Effector memory CD4-positive, alpha-beta T cell (primary cell): ENCODE results near the gene HSPB9.

Source experiments
- DNase-seq, 3 donors: peaks; one replicate each; pipeline ENCODE4 v3.0.0-alpha.2; 2020
- H3K27ac ChIP-seq: 2 replicates; pipeline ENCODE4 v1.7.0; 2013; ENCODE audit warnings: mild to moderate bottlenecking, low read length, moderate library complexity; ENCODE audit not compliant: insufficient read depth, poor library complexity, severe bottlenecking
- H3K27me3 ChIP-seq: replicated peaks from 2 replicates; pipeline ENCODE4 v1.7.0; 2013; ENCODE audit warnings: mild to moderate bottlenecking, low read length; ENCODE audit not compliant: insufficient read depth, control insufficient read depth, poor library complexity, severe bottlenecking
- H3K36me3 ChIP-seq: 2 replicates; pipeline ENCODE4 v1.7.0; 2013; ENCODE audit warnings: mild to moderate bottlenecking, low read length, moderate library complexity; ENCODE audit not compliant: control insufficient read depth, insufficient read depth
- H3K4me1 ChIP-seq: 2 replicates; pipeline ENCODE4 v1.7.0; 2013; ENCODE audit warnings: low read length, mild to moderate bottlenecking; ENCODE audit not compliant: control insufficient read depth, insufficient read depth, poor library complexity, severe bottlenecking
- H3K4me3 ChIP-seq: 2 replicates; pipeline ENCODE4 v1.7.0; 2013; ENCODE audit warnings: low read length, low read depth, mild to moderate bottlenecking; ENCODE audit not compliant: insufficient read depth, poor library complexity, severe bottlenecking
- H3K9me3 ChIP-seq: 2 replicates; pipeline ENCODE4 v1.7.0; 2013; ENCODE audit warnings: mild to moderate bottlenecking, low read length, moderate library complexity; ENCODE audit not compliant: control insufficient read depth

Gene HSPB9

DNA sequence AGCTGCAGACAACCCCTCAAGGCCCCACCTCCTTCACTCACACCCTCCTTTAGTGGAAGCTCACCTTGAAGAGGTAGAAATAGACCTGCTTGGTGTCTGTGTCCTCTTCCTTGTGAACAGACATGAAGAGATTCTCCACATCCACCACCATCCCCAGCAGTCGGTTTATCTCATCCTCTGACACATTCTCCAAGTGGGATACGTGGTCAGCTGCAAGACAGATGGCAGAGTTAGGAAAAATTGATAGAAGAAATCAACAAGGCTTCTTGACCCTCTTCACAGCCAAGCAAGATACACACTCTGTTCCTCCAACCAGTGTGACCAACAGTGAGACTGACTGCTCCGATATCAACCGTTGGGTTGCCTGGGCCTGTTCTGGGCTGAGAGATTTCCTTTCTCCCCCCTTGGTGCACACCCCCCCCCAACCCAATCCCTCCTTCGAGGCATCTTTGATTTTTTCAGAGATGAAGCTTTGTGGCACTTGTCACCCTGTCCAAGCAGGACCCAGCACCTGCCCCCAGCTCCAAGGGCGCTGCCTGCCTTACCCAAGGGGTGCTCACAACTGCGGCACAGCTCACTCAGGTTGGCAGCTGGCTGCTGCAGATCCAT is 2.3 kb upstream of the HSPB9 start:
- Histone ChIP-seq H3K27ac (no peak overlapping the region), H3K27me3 (no peaks in the 10 kb centered on the region), H3K36me3 (peaks cover 20% of the 10 kb centered on the region), H3K4me1 (peaks cover 8% of the 10 kb centered on the region), H3K9me3 (no peaks in the 10 kb centered on the region), H3K4me3 (peak overlapping the region; percentile 69)
- DNase-seq, result no peak

- H3K4me3 ChIP-seq, result peak within 1 kb of the TSS; percentile 69
- H3K36me3 ChIP-seq, result peaks cover 28% of the 10 kb centered on the region
- no peaks in the 10 kb centered on the region for H3K9me3 ChIP-seq
- H3K27me3 ChIP-seq, result no peaks in the 10 kb centered on the region
- H3K4me1 ChIP-seq, result peaks cover 8% of the 10 kb centered on the region
- H3K27ac ChIP-seq, result peak within 1 kb of the TSS; percentile 30
- DNase-seq, result peak; percentile 42 to 65 (median 54)
These were observed 1.5 kb upstream of the HSPB9 start, which contains the start of gene KAT2A for GRCh38 chr17:42120770-42121769. Gene KAT2A (minus strand): TSS chr17:42121367. CDS start chr17:42121304, 63 bp downstream.

DNA sequence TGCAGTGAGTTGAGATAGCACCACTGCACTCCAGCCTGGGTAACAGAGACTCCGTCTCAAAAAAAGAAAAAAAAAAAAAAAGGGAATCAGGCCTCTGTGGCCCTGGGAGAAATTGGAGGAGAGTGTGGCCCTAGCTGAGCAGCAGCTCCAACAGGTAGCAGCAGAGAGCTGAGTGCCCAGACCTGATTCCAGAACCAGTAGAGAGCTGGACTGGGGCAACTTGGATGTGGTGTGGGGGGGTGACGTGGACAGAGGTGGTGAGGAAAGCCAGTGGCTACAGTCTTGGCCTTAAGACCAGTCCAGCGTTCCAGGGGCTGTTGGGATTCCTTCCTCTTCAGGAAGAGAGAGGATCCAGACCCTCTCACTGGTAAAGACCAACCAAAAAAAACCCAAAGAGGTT is 1.7 kb downstream of the HSPB9 start:
- Histone ChIP-seq H3K9me3 (no peaks in the 10 kb centered on the region), H3K4me1 (peaks cover 8% of the 10 kb centered on the region), H3K27me3 (no peaks in the 10 kb centered on the region), H3K36me3 (peaks cover 46% of the 10 kb centered on the region), H3K4me3 (no peak overlapping the region), H3K27ac (no peak overlapping the region)
- no peak for DNase-seq

DNA sequence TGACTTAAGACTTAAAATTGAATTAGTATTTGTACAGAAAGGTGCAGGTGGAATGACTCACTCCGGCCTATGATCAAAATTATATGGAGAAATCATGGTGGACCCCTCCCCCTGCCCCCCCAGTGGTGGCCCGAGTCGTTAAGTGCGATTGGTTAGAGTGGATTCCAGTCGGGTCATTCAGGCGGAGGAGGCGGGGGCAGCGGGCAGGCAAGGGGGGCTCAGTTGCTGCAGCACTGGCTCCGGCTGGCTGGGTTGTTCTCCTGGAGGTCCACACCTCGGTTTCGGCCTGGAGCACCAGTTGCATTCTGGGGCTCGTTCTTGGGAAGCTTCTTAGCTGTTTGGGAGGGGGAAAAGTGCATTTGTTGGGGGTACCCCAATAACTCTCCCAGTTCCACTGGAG is 3.0 kb downstream of the HSPB9 start:
- Histone ChIP-seq H3K27me3 (no peaks in the 10 kb centered on the region), H3K4me3 (no peak overlapping the region), H3K36me3 (peaks cover 59% of the 10 kb centered on the region), H3K9me3 (no peaks in the 10 kb centered on the region), H3K4me1 (peaks cover 5% of the 10 kb centered on the region), H3K27ac (no peak overlapping the region)
- no peak for DNase-seq

DNA sequence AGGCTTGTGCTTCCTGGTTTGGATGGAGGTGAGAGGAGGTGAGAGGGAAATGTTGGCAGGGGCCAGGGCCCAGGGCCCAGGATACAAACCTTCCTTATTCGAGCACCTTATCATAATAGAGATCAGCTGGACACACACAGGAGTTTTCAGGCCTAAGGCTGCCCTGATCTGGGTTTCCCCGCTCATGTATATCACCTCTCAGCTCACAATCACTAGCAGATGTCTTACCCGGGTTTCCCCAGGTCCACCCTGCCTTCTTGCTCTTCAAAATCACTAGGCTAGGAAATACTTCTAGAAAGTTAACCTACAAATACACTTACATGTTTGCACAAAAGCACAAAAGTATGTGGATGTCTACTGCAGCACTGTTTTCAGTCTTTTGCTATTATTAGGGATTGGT is 4.2 kb downstream of the HSPB9 start:
- Histone ChIP-seq H3K27me3 (no peaks in the 10 kb centered on the region), H3K4me3 (no peak overlapping the region), H3K9me3 (no peaks in the 10 kb centered on the region), H3K27ac (no peak overlapping the region), H3K36me3 (peaks cover 64% of the 10 kb centered on the region), H3K4me1 (no peaks in the 10 kb centered on the region)
- no peak for DNase-seq

GRCh38 chr17:42127414-42127813 is 4.8 kb downstream of the HSPB9 start:
- Histone ChIP-seq H3K4me3 (no peak overlapping the region), H3K4me1 (no peaks in the 10 kb centered on the region), H3K27ac (no peak overlapping the region), H3K36me3 (peaks cover 64% of the 10 kb centered on the region), H3K27me3 (no peaks in the 10 kb centered on the region), H3K9me3 (no peaks in the 10 kb centered on the region)
- no peak for DNase-seq

GRCh38 chr17:42129109-42129837 is 6.7 kb downstream of the HSPB9 start:
- Histone ChIP-seq H3K27ac (no peak overlapping the region), H3K4me1 (peaks cover 9% of the 10 kb centered on the region), H3K27me3 (no peaks in the 10 kb centered on the region), H3K36me3 (peaks cover 64% of the 10 kb centered on the region), H3K9me3 (no peaks in the 10 kb centered on the region), H3K4me3 (no peak overlapping the region)
- DNase-seq, result no peak

GRCh38 chr17:42130310-42130936 is 7.8 kb downstream of the HSPB9 start:
- Histone ChIP-seq H3K4me3 (no peak overlapping the region), H3K4me1 (peaks cover 9% of the 10 kb centered on the region), H3K27me3 (no peaks in the 10 kb centered on the region), H3K27ac (peak overlapping the region; percentile 9), H3K36me3 (peaks cover 60% of the 10 kb centered on the region), H3K9me3 (no peaks in the 10 kb centered on the region)
- no peak for DNase-seq

DNA sequence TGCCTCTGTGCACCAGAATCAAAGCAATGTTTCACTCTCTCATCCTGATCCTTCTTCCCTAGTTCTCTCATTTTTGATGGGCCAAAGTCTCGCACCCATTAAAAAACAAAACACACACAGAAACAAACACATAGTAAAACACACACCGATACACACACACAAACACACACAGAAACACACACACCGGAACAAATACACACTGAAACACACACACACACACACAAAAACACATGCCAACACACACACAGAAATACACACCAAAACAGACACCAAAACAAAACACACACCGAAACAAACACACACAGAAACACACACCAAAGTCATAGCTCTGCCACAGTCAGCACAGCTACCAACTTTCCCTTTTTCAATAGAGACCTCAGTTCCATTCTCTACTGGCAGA is 8.6 kb downstream of the HSPB9 start:
- Histone ChIP-seq H3K4me1 (peaks cover 9% of the 10 kb centered on the region), H3K4me3 (no peak overlapping the region), H3K27me3 (no peaks in the 10 kb centered on the region), H3K36me3 (peaks cover 56% of the 10 kb centered on the region), H3K9me3 (no peaks in the 10 kb centered on the region), H3K27ac (no peak overlapping the region)
- DNase-seq, result no peak
